ENCODE measurements around the gene HIVEP1. TPM values are rescaled to one million over a fixed set of nuclear protein-coding genes. Genes with fewer than 3 reads are reported as not detected.

Gene HIVEP1
- total RNA-seq, 2 donors from 2014 or later, result 22.3 to 34.4 TPM

DNA sequence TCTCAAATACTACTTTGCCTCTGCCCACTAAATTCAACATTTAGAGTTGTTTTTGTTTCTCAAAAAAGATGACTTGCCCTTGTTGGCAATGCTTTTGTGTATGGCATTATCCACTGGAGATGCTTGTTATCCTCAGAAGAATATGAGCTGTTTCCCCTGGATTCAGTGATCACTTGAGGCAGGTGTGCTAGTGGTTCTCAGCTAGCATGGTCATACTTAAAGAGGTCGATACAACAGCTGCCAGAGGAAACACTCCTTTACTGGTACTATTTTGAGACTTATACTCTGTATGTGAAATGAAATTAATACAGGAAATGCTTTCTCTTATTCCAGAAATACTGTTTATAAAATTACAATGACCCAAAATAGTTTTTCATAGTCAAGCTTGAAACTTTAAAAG is 122.5 kb downstream of the HIVEP1 start:
- Histone ChIP-seq H3K9me3 (no peaks in the 10 kb centered on the region), H3K27me3 (replicated peaks; ENCODE audit: insufficient read depth) (no peaks in the 10 kb centered on the region), H3K27ac (no peak overlapping the region), H3K36me3 (peaks cover 3% of the 10 kb centered on the region), H3K4me1 (ENCODE audit: control insufficient read depth in 1 of 2, low read depth in 2 of 2) (peaks cover 18 to 32% of the 10 kb centered on the region in 2 donors), H3K4me3 (no peak overlapping the region)
- ATAC-seq (ENCODE audit: insufficient number of reproducible peaks, low FRiP score, low read depth) (no peak), DNase-seq (ENCODE audit: low spot score) (no peak)
- TF ChIP-seq CTCF (IDR thresholded peaks at IDR 0.05), result no peak

GRCh38 chr6:12134991-12135390 is 122.9 kb downstream of the HIVEP1 start:
- ATAC-seq (ENCODE audit: insufficient number of reproducible peaks, low FRiP score, low read depth) (no peak), DNase-seq (ENCODE audit: low spot score) (no peak)
- TF ChIP-seq CTCF (IDR thresholded peaks at IDR 0.05), result no peak
- Histone ChIP-seq H3K27ac (no peak overlapping the region), H3K36me3 (peaks cover 4% of the 10 kb centered on the region), H3K4me3 (no peak overlapping the region), H3K9me3 (no peaks in the 10 kb centered on the region), H3K4me1 (ENCODE audit: control insufficient read depth in 1 of 2, low read depth in 2 of 2) (peaks cover 18 to 32% of the 10 kb centered on the region in 2 donors), H3K27me3 (replicated peaks; ENCODE audit: insufficient read depth) (no peaks in the 10 kb centered on the region)

DNA sequence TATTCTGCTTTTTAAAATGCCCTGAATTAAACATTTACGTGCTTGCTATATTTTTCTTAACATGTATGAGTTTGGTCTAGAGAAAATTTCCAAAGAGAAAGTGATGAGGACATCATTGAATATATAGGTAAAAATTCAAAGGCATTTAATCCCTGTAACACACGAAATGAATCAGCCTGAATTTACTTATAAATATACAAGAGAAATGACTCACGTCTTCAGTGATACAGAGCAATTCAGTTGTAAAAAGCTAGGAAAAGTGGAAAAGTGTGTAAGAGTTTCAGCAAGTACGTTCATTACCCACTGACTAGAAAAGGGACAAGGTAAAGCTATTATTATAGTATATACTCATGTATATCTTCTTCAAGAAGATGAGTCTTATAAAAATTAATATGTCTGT is 124.8 kb downstream of the HIVEP1 start:
- Histone ChIP-seq H3K27me3 (replicated peaks; ENCODE audit: insufficient read depth) (no peaks in the 10 kb centered on the region), H3K4me3 (no peak overlapping the region), H3K9me3 (no peaks in the 10 kb centered on the region), H3K27ac (no peak overlapping the region), H3K4me1 (ENCODE audit: control insufficient read depth in 1 of 2, low read depth in 2 of 2) (peaks cover 17 to 31% of the 10 kb centered on the region in 2 donors), H3K36me3 (peaks cover 4% of the 10 kb centered on the region)
- no peak for ATAC-seq (ENCODE audit: insufficient number of reproducible peaks, low FRiP score, low read depth)
- TF ChIP-seq CTCF (IDR thresholded peaks at IDR 0.05), result no peak
- DNase-seq (ENCODE audit: low spot score), result no peak

- Histone ChIP-seq H3K36me3 (peaks cover 4% of the 10 kb centered on the region), H3K27ac (no peak overlapping the region), H3K27me3 (replicated peaks; ENCODE audit: insufficient read depth) (no peaks in the 10 kb centered on the region), H3K9me3 (no peaks in the 10 kb centered on the region), H3K4me3 (no peak overlapping the region), H3K4me1 (ENCODE audit: control insufficient read depth in 1 of 2, low read depth in 2 of 2) (peaks cover 13 to 25% of the 10 kb centered on the region in 2 donors)
- ATAC-seq (ENCODE audit: insufficient number of reproducible peaks, low FRiP score, low read depth), result no peak
- no peak for TF ChIP-seq CTCF (IDR thresholded peaks at IDR 0.05)
- peak; percentile 53 for DNase-seq (ENCODE audit: low spot score)
Observed at GRCh38 chr6:12137480-12137879, 125.4 kb downstream of the HIVEP1 start.

DNA sequence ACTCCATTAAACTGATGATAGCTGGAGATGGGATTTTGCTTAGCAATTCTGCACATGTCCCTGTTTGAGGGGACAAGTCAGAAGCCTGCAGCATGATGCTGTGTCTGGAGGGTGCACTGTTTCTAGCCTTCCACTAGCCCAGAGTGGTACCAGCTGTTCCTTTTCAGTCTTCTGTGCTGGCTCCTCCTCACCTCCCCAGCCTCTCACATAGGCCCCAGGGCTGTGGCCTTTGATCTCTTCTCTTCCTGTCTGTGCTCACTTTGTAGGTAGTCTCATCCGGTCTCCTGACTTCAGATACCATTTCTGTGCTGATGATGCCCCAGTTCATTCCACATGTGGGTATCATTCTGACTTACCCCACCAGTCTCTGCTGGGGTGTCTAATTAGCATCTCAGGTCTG is 126.3 kb downstream of the HIVEP1 start:
- peaks cover 9 to 23% of the 10 kb centered on the region in 2 donors for H3K4me1 ChIP-seq (ENCODE audit: control insufficient read depth in 1 of 2, low read depth in 2 of 2)
- ATAC-seq (ENCODE audit: insufficient number of reproducible peaks, low FRiP score, low read depth) (no peak), DNase-seq (ENCODE audit: low spot score) (no peak)
- no peak overlapping the region for H3K4me3 ChIP-seq
- peaks cover 4% of the 10 kb centered on the region for H3K36me3 ChIP-seq
- H3K27me3 ChIP-seq (replicated peaks; ENCODE audit: insufficient read depth), result no peaks in the 10 kb centered on the region
- H3K27ac ChIP-seq, result no peak overlapping the region
- no peak for TF ChIP-seq CTCF (IDR thresholded peaks at IDR 0.05)
- H3K9me3 ChIP-seq, result no peaks in the 10 kb centered on the region
